Activated effector memory CD4-positive, alpha-beta T cell treated with Interleukin-2 at 50 U/mL for 16 hours (primary cell): ENCODE data around the gene ATP11B.

ENCODE experiments used
- DNase-seq: peaks from one replicate; pipeline ENCODE4 v3.0.0-alpha.2; 2020

ATP11B gene

GRCh38 chr3:182959474-182960350 is 166.4 kb downstream of the ATP11B start:
- DNase-seq = no peak

GRCh38 chr3:182962166-182962565 is 168.9 kb downstream of the ATP11B start:
- DNase-seq = no peak

GRCh38 chr3:182964179-182964578 is 170.9 kb downstream of the ATP11B start:
- no peak for DNase-seq

- DNase-seq = no peak
Observed at GRCh38 chr3:182965861-182966366, 172.6 kb downstream of the ATP11B start.

GRCh38 chr3:182967218-182968204 is 174.2 kb downstream of the ATP11B start:
- no peak for DNase-seq

DNA sequence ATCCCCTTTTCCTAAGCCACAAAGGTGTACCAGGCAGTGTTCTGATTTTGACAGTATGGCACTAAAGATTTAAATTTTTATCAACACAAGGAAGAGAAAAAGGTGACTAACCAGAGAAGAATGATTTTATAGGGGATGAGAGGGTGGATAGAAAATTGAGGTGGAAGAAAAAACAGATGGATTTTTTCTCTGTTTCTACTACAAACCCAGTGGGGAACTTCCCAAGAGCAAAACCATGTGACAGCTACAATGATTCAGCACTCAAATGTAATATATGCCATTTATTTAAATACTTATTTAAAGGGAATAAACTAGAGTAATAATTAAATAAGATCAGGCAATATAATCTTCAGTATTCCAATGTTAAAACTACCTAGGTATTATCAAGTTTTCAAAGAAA is 176.0 kb downstream of the ATP11B start:
- no peak for DNase-seq

DNA sequence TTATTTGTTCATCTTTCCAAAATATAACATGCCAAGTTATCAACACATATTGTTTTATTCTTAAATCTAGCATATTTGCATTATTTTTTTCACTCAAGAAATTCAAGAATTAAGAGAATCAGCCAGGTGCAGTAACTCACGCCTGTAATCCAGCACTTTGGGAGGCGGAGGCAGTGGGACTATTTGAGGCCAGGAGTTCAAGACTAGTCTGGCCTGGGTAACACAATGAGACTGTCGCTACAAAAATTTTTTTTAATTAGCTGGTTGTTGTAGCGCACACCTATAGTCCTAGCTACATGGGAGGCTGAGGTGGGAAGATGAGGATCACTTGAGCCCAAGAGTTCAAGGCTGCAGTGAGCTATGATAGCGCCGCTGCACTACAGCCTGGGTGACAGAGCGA is 176.5 kb downstream of the ATP11B start:
- no peak for DNase-seq

DNA sequence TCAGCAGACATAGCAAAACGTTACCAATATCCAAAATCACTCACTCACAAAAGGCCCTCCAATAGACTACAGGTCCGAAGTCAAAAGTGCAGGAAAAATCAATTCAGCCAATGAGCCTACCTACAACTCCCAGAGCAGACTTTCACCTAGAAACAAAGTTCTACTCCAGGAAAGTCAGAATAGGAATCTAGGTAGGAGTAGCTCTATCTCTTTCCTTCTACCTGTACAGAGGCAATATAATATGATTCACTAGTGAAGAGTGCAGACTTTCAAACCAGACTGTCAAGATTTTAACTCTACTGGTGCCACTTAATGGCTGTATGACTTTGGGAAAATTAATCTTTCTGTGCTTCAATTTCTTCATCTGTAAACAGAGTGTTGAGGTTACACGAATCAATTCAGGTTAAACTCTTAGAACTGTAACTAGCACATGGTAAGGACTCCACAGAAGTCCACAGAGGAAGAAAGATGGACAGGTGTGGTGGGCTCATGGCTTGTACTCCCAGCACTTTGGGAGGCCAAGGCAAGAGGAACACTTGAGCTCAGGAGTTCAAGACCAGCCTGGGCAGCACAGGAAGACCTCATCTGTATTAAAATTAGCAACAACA is 177.6 kb downstream of the ATP11B start:
- no peak for DNase-seq
